Thoracic aorta endothelial cell (primary cell): ENCODE data around the gene CXCL16. TPM values are rescaled to one million over a fixed set of nuclear protein-coding genes. Genes with fewer than 3 reads are reported as not detected.

Source experiments
- total RNA-seq: library from RNA; depleted of rRNA; stranded (reverse); fragments of >200 nt; gene quantifications from 2 replicates; pipeline ENCODE4 v1.2.3, GENCODE V29; 2012

The CXCL16 gene, protein sequence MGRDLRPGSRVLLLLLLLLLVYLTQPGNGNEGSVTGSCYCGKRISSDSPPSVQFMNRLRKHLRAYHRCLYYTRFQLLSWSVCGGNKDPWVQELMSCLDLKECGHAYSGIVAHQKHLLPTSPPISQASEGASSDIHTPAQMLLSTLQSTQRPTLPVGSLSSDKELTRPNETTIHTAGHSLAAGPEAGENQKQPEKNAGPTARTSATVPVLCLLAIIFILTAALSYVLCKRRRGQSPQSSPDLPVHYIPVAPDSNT
- total RNA-seq: 2.8 and 5.6 TPM in 2 replicates

DNA sequence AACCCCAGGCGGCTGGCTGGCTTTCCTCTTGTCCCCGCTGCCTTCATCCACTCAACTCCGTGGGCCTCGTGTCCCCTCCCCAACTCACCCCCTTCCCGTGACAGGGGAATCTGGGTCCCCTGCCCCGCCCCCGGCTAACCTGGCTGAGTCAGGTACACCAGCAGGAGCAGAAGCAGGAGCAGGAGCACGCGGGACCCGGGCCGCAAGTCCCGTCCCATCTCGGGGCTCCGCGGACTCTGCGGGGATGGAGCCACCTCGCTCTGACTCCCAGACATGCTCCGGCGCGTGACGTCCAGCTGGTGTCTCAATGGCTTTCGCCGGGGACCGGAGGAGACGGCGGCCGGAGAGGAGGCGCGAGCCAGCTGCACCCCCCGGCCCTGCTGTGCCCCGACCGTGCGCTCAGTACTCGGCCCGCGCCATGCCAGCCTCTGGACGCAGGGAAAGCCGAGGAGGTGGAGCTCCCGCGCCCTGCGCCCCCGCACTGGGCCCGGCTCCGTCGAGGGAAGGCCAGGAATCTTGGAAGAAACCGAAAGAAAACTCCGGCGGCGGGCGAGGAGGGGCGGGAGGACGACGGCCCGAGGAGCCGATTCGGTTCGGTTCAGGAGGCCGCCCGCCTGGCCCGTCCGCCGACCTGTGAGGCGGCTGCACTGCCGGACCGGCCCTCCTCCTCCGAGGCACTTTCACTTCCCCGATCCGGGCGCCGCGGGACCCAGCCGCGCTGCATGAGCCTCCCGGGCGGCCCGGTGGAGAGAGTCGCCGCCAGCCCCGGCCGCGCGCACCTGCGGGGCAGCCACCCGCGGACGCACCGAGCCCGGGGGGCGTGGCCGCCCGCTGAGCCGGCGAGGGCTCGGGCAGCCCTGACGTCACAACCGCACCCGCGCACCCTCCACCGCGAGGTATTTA is at the start of gene CXCL16, which contains the start of gene ZMYND15:
TSS of gene CXCL16 (minus strand) at position 807 of the 903 bp plus-strand sequence. CDS start at position 218, 589 bp downstream.
TSS of gene ZMYND15 (plus strand) at position 712 of the 903 bp plus-strand sequence. CDS start 716 bp downstream, outside the sequence.

DNA sequence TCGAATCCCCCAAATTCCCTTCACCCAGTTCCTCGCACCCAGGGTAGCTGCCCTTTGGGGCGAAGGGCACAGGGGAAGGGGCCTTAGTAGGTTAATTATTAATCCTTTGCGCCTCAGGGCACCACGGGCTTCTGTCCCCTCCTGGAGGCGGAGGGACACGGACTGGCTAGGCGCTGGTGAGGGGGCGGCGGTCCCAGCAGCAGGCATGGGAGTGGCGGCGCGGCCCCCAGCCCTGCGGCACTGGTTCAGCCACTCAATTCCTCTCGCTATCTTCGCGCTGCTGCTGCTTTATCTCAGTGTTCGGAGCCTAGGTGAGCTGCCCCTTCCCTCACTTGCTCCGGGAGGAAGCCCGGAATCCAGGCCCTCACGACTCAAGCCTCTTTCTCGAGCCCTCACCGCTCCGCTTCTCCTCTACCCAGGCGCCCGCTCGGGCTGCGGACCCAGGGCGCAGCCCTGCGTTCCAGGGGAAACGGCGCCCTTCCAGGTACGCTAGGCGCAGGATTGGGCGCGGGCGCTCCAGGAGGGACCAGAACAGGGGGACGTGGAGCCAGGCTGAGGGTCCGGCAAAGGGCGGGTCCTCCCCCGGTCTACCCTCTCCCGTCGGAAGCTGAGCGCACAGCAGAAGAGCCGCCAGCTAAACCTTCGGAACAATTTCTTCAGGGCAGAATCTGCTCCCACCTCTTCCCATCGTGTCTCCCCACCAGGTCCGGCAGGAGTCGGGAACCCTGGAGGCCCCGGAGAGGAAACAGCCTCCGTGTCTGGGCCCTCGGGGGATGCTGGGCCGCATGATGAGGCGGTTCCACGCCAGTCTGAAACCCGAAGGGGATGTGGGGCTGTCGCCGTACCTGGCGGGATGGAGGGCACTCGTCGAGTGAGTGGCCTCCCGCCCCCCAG is 49.3 kb upstream of the CXCL16 start, which contains the start of gene GLTPD2:
TSS of gene GLTPD2 (plus strand) at position 158 of the 894 bp plus-strand sequence. CDS start at position 206, 48 bp downstream.

DNA sequence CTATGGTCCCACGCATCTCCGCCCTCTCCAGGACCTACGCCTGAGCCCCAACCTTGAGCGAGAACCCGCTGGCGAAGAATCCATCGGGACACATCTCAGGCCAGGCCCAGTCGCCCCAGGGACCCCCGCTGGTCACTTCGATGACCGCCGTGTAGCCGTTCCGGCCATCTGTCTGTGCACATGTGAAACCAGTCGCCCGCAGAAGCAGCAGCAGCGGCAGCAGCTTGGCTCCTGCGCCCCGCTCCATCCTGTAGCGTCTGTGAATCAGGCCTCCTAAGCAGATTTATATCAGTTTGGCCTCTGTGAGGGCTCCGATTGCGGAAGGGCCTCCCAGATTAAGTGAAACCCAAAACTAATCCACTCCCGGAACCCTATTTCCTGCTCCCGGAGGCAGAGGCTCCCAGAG is 46.4 kb upstream of the CXCL16 start, which contains the start of gene VMO1:
TSS of gene VMO1 (minus strand) at position 259 of the 406 bp plus-strand sequence. CDS start at position 247, 12 bp downstream.

DNA sequence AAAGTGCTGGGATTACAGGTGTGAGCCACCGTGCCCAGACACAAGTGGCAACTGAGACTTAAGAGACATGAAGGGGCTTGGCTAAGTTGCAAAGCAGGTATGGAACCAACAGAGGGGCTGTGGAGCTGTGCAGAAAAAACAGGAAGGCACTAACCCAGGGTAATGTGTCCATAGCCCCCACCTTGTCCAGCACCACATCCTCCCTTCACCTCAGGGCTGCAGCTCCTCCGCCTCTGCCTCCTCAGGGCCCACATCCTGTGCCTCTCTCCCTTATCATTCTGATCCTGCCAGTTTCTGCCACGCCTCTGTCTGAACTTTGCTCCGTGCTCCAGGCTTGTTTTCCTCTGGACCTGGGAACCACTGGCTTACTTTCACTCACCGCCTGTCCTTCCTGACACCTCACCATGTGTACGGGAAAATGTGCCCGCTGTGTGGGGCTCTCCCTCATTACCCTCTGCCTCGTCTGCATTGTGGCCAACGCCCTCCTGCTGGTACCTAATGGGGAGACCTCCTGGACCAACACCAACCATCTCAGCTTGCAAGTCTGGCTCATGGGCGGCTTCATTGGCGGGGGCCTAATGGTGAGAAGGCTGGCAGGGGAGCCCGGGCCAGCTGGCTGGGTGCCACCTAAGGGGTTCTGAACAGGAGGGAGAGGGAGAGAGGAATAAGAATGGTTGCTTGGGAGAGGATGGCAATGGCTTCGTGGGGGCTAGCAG is 31.9 kb upstream of the CXCL16 start, which contains the start of gene TM4SF5:
TSS of gene TM4SF5 (plus strand) at position 368 of the 716 bp plus-strand sequence. CDS start at position 405, 37 bp downstream.

DNA sequence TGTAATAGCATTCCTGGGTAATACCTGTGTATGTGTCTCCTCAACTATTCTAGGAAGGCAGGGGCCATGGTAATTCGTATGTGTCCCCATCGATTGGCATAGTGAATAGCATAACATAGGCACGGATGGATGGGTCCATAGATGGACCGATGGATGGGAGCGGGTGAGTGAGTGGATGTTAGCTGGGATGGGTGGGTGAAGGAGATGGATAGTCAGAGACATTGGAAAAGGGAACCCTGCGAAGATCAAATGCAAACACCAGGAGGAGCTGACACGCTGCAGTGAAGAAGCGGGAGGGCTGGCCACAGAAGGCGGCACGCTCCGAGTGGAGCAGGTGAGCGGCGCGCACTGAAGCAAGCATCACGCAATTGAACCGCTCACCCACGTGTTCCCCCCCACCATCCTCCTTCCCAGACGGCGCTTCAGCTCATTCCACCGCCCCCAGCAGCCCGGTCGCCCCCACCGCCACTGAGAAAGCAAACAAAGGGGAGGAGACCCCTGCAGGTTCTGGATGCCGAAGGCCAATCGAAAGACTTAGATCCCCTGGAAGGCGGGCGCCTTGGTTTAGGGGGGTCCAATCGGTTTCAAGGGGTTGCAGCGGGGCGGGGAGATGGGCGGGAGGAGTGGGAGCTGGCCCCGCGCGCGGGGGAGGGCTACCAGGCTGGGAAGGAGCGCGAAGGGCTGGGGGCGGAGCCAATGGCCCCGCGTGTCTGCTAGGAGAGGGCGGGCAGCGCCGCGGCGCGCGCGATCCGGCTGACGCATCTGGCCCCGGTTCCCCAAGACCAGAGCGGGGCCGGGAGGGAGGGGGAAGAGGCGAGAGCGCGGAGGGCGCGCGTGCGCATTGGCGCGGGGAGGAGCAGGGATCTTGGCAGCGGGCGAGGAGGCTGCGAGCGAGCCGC is 29.7 kb downstream of the CXCL16 start, which contains the start of gene ARRB2:
TSS of gene ARRB2 (plus strand) at position 839 of the 899 bp plus-strand sequence. CDS start 90 bp downstream, outside the sequence.

Other genes starting within 250 kb of the CXCL16 start
- 12.1 and 13.4 TPM in 2 replicates for gene SPNS2, start 241.0 kb downstream of the CXCL16 start, total RNA-seq
- gene MYBBP1A, start 184.5 kb downstream of the CXCL16 start, total RNA-seq: 65.3 and 83.6 TPM in 2 replicates
- not detected in 2 replicates for gene GGT6, start 179.4 kb downstream of the CXCL16 start, total RNA-seq
- gene SMTNL2, start 155.4 kb downstream of the CXCL16 start, total RNA-seq: not detected in 2 replicates
- not detected in 2 replicates for gene ALOX15, start 98.2 kb downstream of the CXCL16 start, total RNA-seq
- 23.3 and 40.8 TPM in 2 replicates for gene PELP1, start 35.8 kb downstream of the CXCL16 start, total RNA-seq
- 18.4 and 20.7 TPM in 2 replicates for gene ARRB2, start 29.3 kb downstream of the CXCL16 start, total RNA-seq
- gene MED11, start 8.5 kb downstream of the CXCL16 start, total RNA-seq: 12.0 and 14.9 TPM in 2 replicates
- 0.27 TPM in 1 of 2 replicates, not detected in the other for gene ZMYND15, start 95 bp downstream of the CXCL16 start, total RNA-seq
- not detected in 2 replicates for gene TM4SF5, start 32.0 kb upstream of the CXCL16 start, total RNA-seq
- gene VMO1, start 46.4 kb upstream of the CXCL16 start, total RNA-seq: 0.57 and 0.93 TPM in 2 replicates
- not detected in 2 replicates for gene GLTPD2, start 49.0 kb upstream of the CXCL16 start, total RNA-seq
- gene PSMB6, start 56.2 kb upstream of the CXCL16 start, total RNA-seq: 140 and 154 TPM in 2 replicates
- gene PLD2, start 67.2 kb upstream of the CXCL16 start, total RNA-seq: 27.9 and 28.6 TPM in 2 replicates
- gene MINK1, start 93.4 kb upstream of the CXCL16 start, total RNA-seq: 41.5 and 49.9 TPM in 2 replicates
- gene C17orf107, start 159.6 kb upstream of the CXCL16 start, total RNA-seq: 0.50 and 0.80 TPM in 2 replicates
- gene CHRNE, start 163.2 kb upstream of the CXCL16 start, total RNA-seq: 0.13 and 0.43 TPM in 2 replicates
- not detected in 2 replicates for gene GP1BA, start 192.3 kb upstream of the CXCL16 start, total RNA-seq
- gene SLC25A11, start 200.1 kb upstream of the CXCL16 start, total RNA-seq: 43.7 and 45.5 TPM in 2 replicates
- 25.3 and 26.6 TPM in 2 replicates for gene RNF167, start 200.3 kb upstream of the CXCL16 start, total RNA-seq
- 587 and 743 TPM in 2 replicates for gene PFN1, start 208.6 kb upstream of the CXCL16 start, total RNA-seq
- gene ENO3, start 211.2 kb upstream of the CXCL16 start, total RNA-seq: 1.6 and 2.4 TPM in 2 replicates
- 33.9 and 43.0 TPM in 2 replicates for gene SPAG7, start 227.9 kb upstream of the CXCL16 start, total RNA-seq
- 14.4 and 18.5 TPM in 2 replicates for gene CAMTA2, start 247.7 kb upstream of the CXCL16 start, total RNA-seq